GM23248 (cell line): Measurements from ENCODE around the gene CYP27B1. TPM values are rescaled to one million over a fixed set of nuclear protein-coding genes. Genes with fewer than 3 reads are reported as not detected.

ENCODE experiments used
- DNase-seq: peaks from one replicate; pipeline ENCODE4 v3.0.0-alpha.2; 2015
- H2AFZ ChIP-seq: fragments of 200-600 bp; sonication (generic); 2 replicates; pipeline ENCODE4 v1.6.1; 2016; ENCODE audit warnings: antibody characterized with exemption
- H3F3A ChIP-seq: fragments of 200-600 bp; sonication (generic); 2 replicates; pipeline ENCODE4 v1.6.1; 2016; ENCODE audit warnings: mild to moderate bottlenecking, antibody characterized with exemption, mixed run types; ENCODE audit not compliant: insufficient read depth
- H3K27ac ChIP-seq: fragments of 200-600 bp; sonication (generic); 2 replicates; pipeline ENCODE4 v1.5.1; 2016; ENCODE audit warnings: mild to moderate bottlenecking
- H3K27me3 ChIP-seq: fragments of 200-600 bp; sonication (generic); replicated peaks from 2 replicates; pipeline ENCODE4 v1.6.1; 2016; ENCODE audit warnings: mild to moderate bottlenecking; ENCODE audit not compliant: insufficient read depth
- H3K36me3 ChIP-seq: fragments of 200-600 bp; sonication (generic); 2 replicates; pipeline ENCODE4 v1.6.1; 2016; ENCODE audit warnings: low read depth, mild to moderate bottlenecking
- H3K4me1 ChIP-seq: fragments of 200-600 bp; sonication (generic); 2 replicates; pipeline ENCODE4 v1.6.1; 2016; ENCODE audit warnings: mild to moderate bottlenecking; ENCODE audit not compliant: insufficient read depth
- H3K4me2 ChIP-seq: fragments of 200-600 bp; sonication (generic); one replicate; pipeline ENCODE4 v1.6.1; 2016; ENCODE audit warnings: mild to moderate bottlenecking; ENCODE audit not compliant: unreplicated experiment
- H3K4me3 ChIP-seq: fragments of 200-600 bp; sonication (generic); 2 replicates; pipeline ENCODE4 v1.5.1; 2016; ENCODE audit warnings: mild to moderate bottlenecking
- H3K79me2 ChIP-seq: fragments of 200-600 bp; sonication (generic); 2 replicates; pipeline ENCODE4 v1.6.1; 2016; ENCODE audit warnings: mild to moderate bottlenecking; ENCODE audit not compliant: insufficient read depth
- H3K9ac ChIP-seq: fragments of 200-600 bp; sonication (generic); 2 replicates; pipeline ENCODE4 v1.6.1; 2016; ENCODE audit warnings: mild to moderate bottlenecking
- H3K9me2 ChIP-seq: fragments of 200-600 bp; sonication (generic); 2 replicates; pipeline ENCODE4 v1.6.1; 2016; ENCODE audit warnings: mixed run types, mild to moderate bottlenecking, moderate library complexity; ENCODE audit not compliant: insufficient read depth
- H3K9me3 ChIP-seq: fragments of 200-600 bp; sonication (generic); one replicate; pipeline ENCODE4 v1.6.1; 2017; ENCODE audit warnings: low read depth
- H4K20me1 ChIP-seq: fragments of 200-600 bp; sonication (generic); 2 replicates; pipeline ENCODE4 v1.6.0; 2016; ENCODE audit not compliant: insufficient read depth
- EZH2 ChIP-seq: fragments of 200-600 bp; sonication (generic); IDR thresholded peaks from 2 replicates; pipeline ENCODE4 v1.6.1; 2018; ENCODE audit warnings: antibody characterized with exemption, mild to moderate bottlenecking; ENCODE audit not compliant: insufficient read depth, poor library complexity, severe bottlenecking
- EZH2phosphoT487 ChIP-seq: fragments of 200-600 bp; sonication (generic); IDR thresholded peaks from 2 replicates; pipeline ENCODE4 v1.6.1; 2018; ENCODE audit warnings: antibody characterized with exemption, moderate library complexity, mild to moderate bottlenecking, low read depth; ENCODE audit not compliant: insufficient read depth
- WGBS, 2 experiments: methylation state at CpG; one replicate each; pipeline ENCODE4 v1.1.6; 2015 to 2017; ENCODE audit warnings: low lambda C conversion rate in 2 of 2, low coverage in 1 of 2; ENCODE audit errors: missing lambda C conversion rate in 2 of 2; 5-methylcytosine and 5-hydroxymethylcytosine counted together
- in situ Hi-C: fragments of 300-500 bp; cut with MboI; formaldehyde crosslinking; loops from 2 replicates; pipeline ENCODE4 v1.15.0; 2020
- polyA plus RNA-seq: library from polyadenylated mRNA; unstranded; fragments of >200 nt; fragmentation: Nextera tagmentation; extraction: Ambion mirVana; gene quantifications from 2 replicates; pipeline ENCODE4 v1.2.1, GENCODE V29; 2016
- total RNA-seq: library from RNA; depleted of rRNA; stranded (reverse); fragments of >200 nt; shearing (Covaris generic); gene quantifications from 2 replicates; pipeline ENCODE4 v1.2.3, GENCODE V29; 2014

The CYP27B1 gene
- total and polyA plus RNA-seq, 2 experiments from 2014 or later: 0.78 to 0.86 TPM

- in situ Hi-C loops: no loop called here
- Histone ChIP-seq H2AFZ (no peak overlapping the region), H3K4me2 (no peak overlapping the region), H3K4me3 (no peak overlapping the region), H3K9ac (no peak overlapping the region), H4K20me1 (no peaks in the 10 kb centered on the region), H3K36me3 (peaks cover 6% of the 10 kb centered on the region; the same call in 1 of the 2 replicates), H3K4me1 (no peaks in the 10 kb centered on the region; the same call in 1 of the 2 replicates), H3K27me3 (no peaks in the 10 kb centered on the region), H3K9me2 (no peaks in the 10 kb centered on the region), H3F3A (peaks cover 3% of the 10 kb centered on the region), H3K79me2 (no peaks in the 10 kb centered on the region), H3K9me3 (no peaks in the 10 kb centered on the region), H3K27ac (no peak overlapping the region)
- WGBS, 2 experiments: 85 to 91% methylated on average over 3 of the region's 3 CpGs
- no peak for TF ChIP-seq EZH2phosphoT487
- TF ChIP-seq EZH2: no peak
- DNase-seq: no peak
Observed at GRCh38 chr12:57809425-57809824, 42.5 kb upstream of the CYP27B1 start.

- no peak overlapping the region for H3K4me3 ChIP-seq
- H3K9me2 ChIP-seq: no peaks in the 10 kb centered on the region
- TF ChIP-seq EZH2phosphoT487 (no peak), EZH2 (no peak)
- H3K27ac ChIP-seq: no peak overlapping the region
- 78 to 85% methylated on average over 5 of the region's 5 CpGs for WGBS, 2 experiments
- no peaks in the 10 kb centered on the region; the same call in 1 of the 2 replicates for H3K4me1 ChIP-seq
- in situ Hi-C loops: no loop called here
- H3K27me3 ChIP-seq: no peaks in the 10 kb centered on the region
- no peak overlapping the region for H2AFZ ChIP-seq
- no peaks in the 10 kb centered on the region for H3K79me2 ChIP-seq
- no peaks in the 10 kb centered on the region for H3K9me3 ChIP-seq
- H4K20me1 ChIP-seq: no peaks in the 10 kb centered on the region
- DNase-seq: no peak
- no peak overlapping the region for H3K4me2 ChIP-seq
- no peak overlapping the region for H3K9ac ChIP-seq
- H3K36me3 ChIP-seq: peaks cover 6% of the 10 kb centered on the region; the same call in 1 of the 2 replicates
- peaks cover 9% of the 10 kb centered on the region for H3F3A ChIP-seq
Observed at GRCh38 chr12:57808351-57808750, 41.5 kb upstream of the CYP27B1 start.

- H3K27ac ChIP-seq: no peak overlapping the region
- H3K79me2 ChIP-seq: no peaks in the 10 kb centered on the region
- no peaks in the 10 kb centered on the region for H3K27me3 ChIP-seq
- H3K9ac ChIP-seq: no peak overlapping the region
- H4K20me1 ChIP-seq: no peaks in the 10 kb centered on the region
- in situ Hi-C loops: no loop called here
- H3K4me2 ChIP-seq: no peak overlapping the region
- H3K4me3 ChIP-seq: no peak overlapping the region
- no peak for DNase-seq
- WGBS, 2 experiments: 89 to 93% methylated on average over 9 of the region's 9 CpGs
- TF ChIP-seq EZH2phosphoT487 (no peak), EZH2 (no peak)
- H2AFZ ChIP-seq: no peak overlapping the region
- no peaks in the 10 kb centered on the region; the same call in 1 of the 2 replicates for H3K4me1 ChIP-seq
- no peaks in the 10 kb centered on the region for H3K9me3 ChIP-seq
- H3K36me3 ChIP-seq: peaks cover 12% of the 10 kb centered on the region
- H3F3A ChIP-seq: peaks cover 9% of the 10 kb centered on the region
- H3K9me2 ChIP-seq: no peaks in the 10 kb centered on the region
Observed at GRCh38 chr12:57807285-57807684, 40.4 kb upstream of the CYP27B1 start.

- Histone ChIP-seq H3K9me3 (no peaks in the 10 kb centered on the region), H3K27ac (no peak overlapping the region), H3K4me3 (no peak overlapping the region), H3K27me3 (no peaks in the 10 kb centered on the region), H3K79me2 (no peaks in the 10 kb centered on the region), H3K9ac (no peak overlapping the region), H3K4me2 (no peak overlapping the region), H2AFZ (no peak overlapping the region), H4K20me1 (no peaks in the 10 kb centered on the region), H3K4me1 (no peaks in the 10 kb centered on the region; the same call in 1 of the 2 replicates), H3F3A (peaks cover 9% of the 10 kb centered on the region), H3K9me2 (no peaks in the 10 kb centered on the region), H3K36me3 (peaks cover 15% of the 10 kb centered on the region)
- no peak for DNase-seq
- WGBS, 2 experiments: 94 to 97% methylated on average over 3 of the region's 3 CpGs
- in situ Hi-C loops: no loop called here
- TF ChIP-seq EZH2phosphoT487 (no peak), EZH2 (no peak)
Observed at GRCh38 chr12:57806677-57807076, 39.8 kb upstream of the CYP27B1 start.
